Inflammatory macrophage (primary cell): ENCODE measurements around the gene CISD3.
"Not testable (repeated sequence)": the region's sequence is repeated elsewhere in the genome, so short reads cannot be mapped to it uniquely, and the experiment has no call there.

ENCODE experiments used
- DNase-seq, 2 donors: peaks; one replicate each; pipeline ENCODE4 v3.0.0-alpha.2; 2020 to 2022

The CISD3 gene

GRCh38 chr17:38707678-38708351 is 22.3 kb upstream of the CISD3 start:
- DNase-seq = no peak

- DNase-seq = no peak
These were observed 20.9 kb upstream of the CISD3 start for GRCh38 chr17:38709104-38709820.

GRCh38 chr17:38709864-38710603 is 20.1 kb upstream of the CISD3 start:
- no peak for DNase-seq

- no peak for DNase-seq
These were observed 19.6 kb upstream of the CISD3 start for GRCh38 chr17:38710604-38710962.

- no peak for DNase-seq
These were observed 19.2 kb upstream of the CISD3 start for GRCh38 chr17:38710985-38711384.

DNA sequence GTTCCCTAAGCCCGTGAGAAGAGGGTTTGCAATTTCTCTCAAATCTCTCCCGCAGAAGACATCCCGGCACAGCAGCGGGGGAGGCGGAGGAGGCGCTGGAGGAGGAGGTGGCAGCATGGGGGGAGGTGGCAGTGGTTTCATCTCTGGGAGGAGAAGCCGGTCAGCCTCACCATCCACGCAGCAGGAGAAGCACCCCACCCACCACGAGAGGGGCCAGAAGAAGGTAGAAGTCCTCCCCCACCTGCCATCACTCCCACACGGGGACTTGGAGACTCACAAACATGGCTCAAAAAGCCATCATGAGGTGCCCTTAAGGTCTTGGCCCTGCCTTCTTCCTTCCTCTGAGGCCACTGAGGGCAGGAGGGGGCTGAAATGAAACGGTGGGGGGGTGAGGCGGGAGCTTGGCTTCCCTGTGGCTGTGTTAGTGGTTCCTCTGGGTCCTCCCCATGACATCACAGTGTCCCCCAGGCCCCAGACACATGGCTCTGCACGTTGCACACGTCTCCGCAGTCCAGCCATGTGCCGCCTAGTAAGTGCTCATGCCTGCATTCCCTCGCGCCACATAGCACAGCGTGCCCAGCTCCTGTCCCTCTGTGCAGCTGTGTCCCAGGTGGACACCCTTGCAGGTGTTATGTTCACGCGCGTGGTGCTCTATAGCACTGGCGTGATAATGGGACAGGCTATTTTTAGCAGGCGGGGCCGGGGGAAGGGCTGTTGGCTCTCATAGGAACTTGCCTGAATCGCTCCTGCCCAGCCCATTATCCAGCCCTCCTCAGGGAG is 18.2 kb upstream of the CISD3 start:
- DNase-seq = no peak

- no peak for DNase-seq
These were observed 17.5 kb upstream of the CISD3 start for GRCh38 chr17:38712593-38712992.

GRCh38 chr17:38713456-38714075 is 16.6 kb upstream of the CISD3 start:
- DNase-seq = no peak

DNA sequence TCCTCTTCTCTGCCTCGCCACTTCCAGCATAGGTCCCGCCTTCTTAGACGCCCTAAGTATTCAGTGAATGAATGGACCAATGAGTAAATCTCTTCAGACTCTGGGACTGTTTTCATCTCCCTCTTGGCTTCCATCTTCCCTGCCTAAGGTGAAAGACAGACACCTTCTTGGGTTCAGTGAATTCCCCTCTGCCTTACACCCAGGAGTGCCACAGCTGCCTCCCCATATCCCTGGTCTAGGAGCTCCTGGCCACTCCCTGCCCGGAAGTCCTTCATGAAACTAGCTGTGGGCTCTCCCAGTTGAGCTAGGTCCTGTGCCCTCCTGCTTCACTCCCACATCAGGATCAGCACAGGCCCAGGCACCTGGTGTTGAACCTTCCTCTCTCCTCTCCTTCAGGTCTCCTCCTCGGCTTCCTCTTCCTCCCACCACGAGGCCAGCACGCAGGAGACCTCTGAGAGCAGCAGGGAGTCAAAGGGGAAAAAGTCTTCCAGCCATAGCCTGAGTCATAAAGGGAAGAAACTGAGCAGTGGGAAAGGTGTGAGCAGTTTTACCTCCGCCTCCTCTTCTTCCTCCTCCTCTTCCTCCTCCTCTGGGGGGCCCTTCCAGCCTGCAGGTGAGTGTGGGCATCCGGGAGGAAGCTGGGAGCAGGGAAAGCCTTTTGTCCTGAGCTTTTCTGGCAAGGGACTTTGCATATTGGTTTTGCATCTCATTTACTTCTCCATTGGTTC is 14.8 kb upstream of the CISD3 start:
- DNase-seq = no peak

DNA sequence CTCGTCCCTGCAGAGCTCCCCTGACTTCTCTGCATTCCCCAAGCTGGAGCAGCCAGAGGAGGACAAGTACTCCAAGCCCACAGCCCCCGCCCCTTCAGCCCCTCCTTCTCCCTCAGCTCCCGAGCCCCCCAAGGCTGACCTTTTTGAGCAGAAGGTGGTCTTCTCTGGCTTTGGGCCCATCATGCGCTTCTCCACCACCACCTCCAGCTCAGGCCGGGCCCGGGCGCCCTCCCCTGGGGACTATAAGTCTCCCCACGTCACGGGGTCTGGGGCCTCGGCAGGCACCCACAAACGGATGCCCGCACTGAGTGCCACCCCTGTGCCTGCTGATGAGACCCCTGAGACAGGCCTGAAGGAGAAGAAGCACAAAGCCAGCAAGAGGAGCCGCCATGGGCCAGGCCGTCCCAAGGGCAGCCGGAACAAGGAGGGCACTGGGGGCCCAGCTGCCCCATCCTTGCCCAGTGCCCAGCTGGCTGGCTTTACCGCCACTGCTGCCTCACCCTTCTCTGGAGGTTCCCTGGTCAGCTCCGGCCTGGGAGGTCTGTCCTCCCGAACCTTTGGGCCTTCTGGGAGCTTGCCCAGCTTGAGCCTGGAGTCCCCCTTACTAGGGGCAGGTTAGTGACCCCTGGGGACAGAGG is 13.7 kb upstream of the CISD3 start:
- DNase-seq = no peak

GRCh38 chr17:38717139-38717745 is 12.9 kb upstream of the CISD3 start:
- DNase-seq = no peak

DNA sequence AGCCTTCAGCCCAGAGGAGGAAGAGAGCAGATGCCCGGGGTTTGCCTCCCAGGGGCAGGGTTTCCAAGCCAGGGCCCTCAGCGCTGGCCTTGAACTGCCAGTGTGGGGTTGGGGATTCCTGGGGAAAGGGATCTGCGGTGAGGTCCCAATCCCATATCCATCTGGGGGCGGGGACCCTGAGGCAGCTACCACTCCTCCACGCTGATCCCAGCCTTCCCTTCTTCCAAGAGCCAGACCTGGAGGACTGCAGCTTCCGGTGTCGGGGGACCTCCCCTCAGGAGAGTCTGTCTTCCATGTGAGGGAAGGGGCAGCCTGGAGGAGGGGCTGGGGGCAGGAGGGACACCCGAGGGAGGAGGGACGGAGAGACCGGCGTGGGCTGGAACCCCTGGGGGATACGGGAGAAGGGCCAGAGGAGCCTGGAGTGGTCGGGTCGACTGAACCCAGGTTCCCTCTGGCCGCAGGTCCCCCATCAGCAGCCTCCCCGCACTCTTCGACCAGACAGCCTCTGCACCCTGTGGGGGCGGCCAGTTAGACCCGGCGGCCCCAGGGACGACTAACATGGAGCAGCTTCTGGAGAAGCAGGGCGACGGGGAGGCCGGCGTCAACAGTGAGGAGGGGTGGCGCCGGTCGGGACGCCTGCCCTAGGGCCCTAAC is 10.7 kb upstream of the CISD3 start:
- no peak for DNase-seq

DNA sequence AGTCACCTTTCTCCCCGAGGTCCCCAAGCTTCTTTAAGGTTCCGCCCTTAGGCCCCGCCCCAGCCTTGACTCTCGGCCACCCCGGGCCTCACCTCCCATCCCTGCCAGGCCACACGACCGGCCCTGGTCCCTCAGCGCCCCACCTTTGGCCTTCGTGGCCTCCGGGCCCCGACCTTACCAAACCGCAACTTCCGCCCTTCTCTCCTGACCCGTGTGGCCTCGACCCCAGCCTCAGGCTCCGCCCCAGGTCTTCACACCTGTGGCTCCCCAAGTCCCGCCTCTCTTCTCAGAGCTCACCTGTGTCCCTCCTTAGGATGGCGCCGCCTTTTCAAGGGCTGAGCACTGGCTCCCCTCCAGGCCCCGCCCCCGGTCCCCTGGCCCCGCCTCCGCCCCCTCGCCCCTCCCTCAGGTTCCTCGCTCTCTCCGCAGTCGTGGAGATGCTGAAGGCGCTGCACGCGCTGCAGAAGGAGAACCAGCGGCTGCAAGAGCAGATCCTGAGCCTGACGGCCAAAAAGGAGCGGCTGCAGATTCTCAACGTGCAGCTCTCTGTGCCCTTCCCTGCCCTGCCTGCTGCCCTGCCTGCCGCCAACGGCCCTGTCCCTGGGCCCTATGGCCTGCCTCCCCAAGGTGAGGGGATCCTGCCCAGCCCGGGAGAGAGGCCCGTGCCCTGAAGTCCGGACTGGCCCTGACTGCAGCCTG is 10.0 kb upstream of the CISD3 start:
- DNase-seq = no peak

DNA sequence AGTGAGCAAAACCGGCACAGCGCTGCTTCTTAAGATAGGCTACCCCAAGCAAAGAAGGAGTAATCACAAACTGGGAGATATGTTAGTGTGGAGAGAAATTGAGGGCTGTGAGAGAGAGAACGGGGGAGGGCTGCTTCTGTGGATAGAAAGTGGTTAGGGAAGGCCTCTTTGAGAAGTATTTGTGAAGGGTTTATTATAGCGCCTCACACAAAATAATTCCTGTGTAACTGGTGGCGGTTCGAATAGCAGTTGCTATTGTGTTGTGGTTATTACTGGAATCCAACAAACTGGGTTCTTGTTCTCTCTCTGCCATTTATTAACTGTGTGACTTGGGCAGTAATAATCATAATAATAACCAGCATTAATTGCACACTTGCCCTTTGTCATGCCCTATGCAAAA is 9.2 kb upstream of the CISD3 start:
- no peak for DNase-seq

- DNase-seq = no peak
These were observed 8.3 kb upstream of the CISD3 start for GRCh38 chr17:38721802-38722201.

DNA sequence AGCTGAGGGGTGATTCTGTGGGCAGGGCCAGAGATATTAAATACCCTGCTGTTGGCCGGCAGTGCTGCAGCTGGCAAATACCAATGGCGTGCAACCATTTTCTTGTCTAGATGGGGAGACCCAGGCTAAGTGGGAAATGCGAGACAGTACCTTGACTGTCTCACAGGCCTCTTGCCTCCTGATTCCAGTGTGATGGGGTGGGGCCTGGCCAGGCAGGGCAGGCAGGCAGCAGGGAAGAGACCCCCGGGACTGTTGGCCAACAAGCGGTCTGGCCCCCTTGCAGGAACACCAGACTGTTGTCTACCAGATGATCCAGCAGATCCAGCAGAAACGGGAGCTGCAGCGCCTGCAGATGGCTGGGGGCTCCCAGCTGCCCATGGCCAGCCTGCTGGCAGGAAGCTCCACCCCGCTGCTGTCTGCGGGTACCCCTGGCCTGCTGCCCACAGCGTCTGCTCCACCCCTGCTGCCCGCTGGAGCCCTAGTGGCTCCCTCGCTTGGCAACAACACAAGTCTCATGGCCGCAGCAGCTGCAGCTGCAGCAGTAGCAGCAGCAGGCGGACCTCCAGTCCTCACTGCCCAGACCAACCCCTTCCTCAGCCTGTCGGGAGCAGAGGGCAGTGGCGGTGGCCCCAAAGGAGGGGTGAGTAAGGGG is 5.7 kb upstream of the CISD3 start:
- no peak for DNase-seq

- no peak for DNase-seq
These were observed 5.1 kb upstream of the CISD3 start for GRCh38 chr17:38725066-38725465.

- DNase-seq = not testable (repeated sequence)
These were observed 4.0 kb upstream of the CISD3 start for GRCh38 chr17:38726145-38726544.

- DNase-seq = peak; percentile 88 to 92
These were observed 2.4 kb upstream of the CISD3 start for GRCh38 chr17:38727736-38728135.
